Peyer's patch (tissue), 4 donors: ENCODE results near the gene ARMH3. TPM values are rescaled to one million over a fixed set of nuclear protein-coding genes. Genes with fewer than 3 reads are reported as not detected.
A peak's percentile ranks its signal among the peaks of the same experiment; 100 is the strongest.

ENCODE experiments used
- DNase-seq, 3 donors: peaks; one replicate each; pipeline ENCODE4 v3.0.0-alpha.2; 2017 to 2019
- H3K27ac ChIP-seq, 4 donors: fragments of 200-600 bp; sonication (generic); one replicate each; pipeline ENCODE4 v1.5.1; 2016 to 2019
- H3K27me3 ChIP-seq, 2 donors: fragments of 200-600 bp; sonication (generic); one replicate each; pipeline ENCODE4 v1.5.1; 2019
- H3K36me3 ChIP-seq, 3 donors: fragments of 200-600 bp; sonication (generic); one replicate each; pipeline ENCODE4 v1.5.1; 2016 to 2019
- H3K4me1 ChIP-seq, 4 donors: fragments of 200-600 bp; sonication (generic); one replicate each; pipeline ENCODE4 v1.5.1; 2016 to 2019
- H3K4me3 ChIP-seq, 4 donors: fragments of 200-600 bp; sonication (generic); 1 replicate in 3 of 4; 2 replicates in 1 of 4; pipeline ENCODE4 v1.5.1; 2016 to 2019; ENCODE audit warnings: mild to moderate bottlenecking in 1 of 4
- H3K9me3 ChIP-seq, 4 donors: fragments of 200-600 bp; sonication (generic); one replicate each; pipeline ENCODE4 v1.5.1; 2016 to 2019; ENCODE audit warnings: mild to moderate bottlenecking in 1 of 4
- POLR2A ChIP-seq, 2 donors: fragments of 450-650 bp; IDR thresholded peaks; one replicate each; pipeline ENCODE4 v1.5.1; 2017; ENCODE audit warnings: antibody characterized with exemption in 2 of 2, mild to moderate bottlenecking in 2 of 2, moderate library complexity in 2 of 2
- total RNA-seq, 4 donors: library from RNA; depleted of rRNA; stranded (reverse); fragments of >200 nt; gene quantifications; one replicate each; pipeline ENCODE4 v1.1.0, GENCODE V29; 2016
- TF ChIP-seq, protein P1 (sequence below), 6 experiments: fragments of 450-650 bp in 4 of 6; fragments of 200-600 bp in 2 of 6; sonication (generic) in 1 of 6; IDR thresholded peaks; one replicate each; pipeline ENCODE4 v1.5.1; 2017 to 2019; ENCODE audit warnings: antibody characterized with exemption in 6 of 6, mild to moderate bottlenecking in 3 of 6, moderate library complexity in 1 of 6

Gene ARMH3
- total RNA-seq, 4 donors from 2014 or later = 15.8 to 29.2 (median 23.0) TPM

DNA sequence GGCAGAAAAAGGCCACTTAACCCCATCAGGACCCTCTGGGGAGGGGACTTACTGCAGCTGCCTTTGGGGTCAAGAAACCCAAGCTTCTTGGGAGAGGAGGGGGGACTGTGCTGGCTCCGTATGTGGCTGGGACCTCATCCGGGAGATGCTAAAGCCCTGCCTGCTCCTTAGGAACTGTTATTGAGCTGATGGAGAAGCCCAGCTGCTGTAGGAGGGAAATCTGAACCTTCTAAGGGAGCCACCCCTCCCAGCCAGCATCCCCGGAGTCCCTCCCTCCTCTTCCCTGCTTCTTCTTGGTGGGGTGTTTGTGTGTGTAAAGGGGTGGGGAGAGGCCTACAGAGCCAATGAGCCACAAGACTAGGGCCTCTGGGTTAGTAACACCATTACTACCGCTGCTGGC is 220.6 kb downstream of the ARMH3 start:
- H3K27me3 ChIP-seq = no peaks in the 10 kb centered on the region
- peak in 1 of 3 donors; percentile 26 for DNase-seq
- TF ChIP-seq, protein P1, sequence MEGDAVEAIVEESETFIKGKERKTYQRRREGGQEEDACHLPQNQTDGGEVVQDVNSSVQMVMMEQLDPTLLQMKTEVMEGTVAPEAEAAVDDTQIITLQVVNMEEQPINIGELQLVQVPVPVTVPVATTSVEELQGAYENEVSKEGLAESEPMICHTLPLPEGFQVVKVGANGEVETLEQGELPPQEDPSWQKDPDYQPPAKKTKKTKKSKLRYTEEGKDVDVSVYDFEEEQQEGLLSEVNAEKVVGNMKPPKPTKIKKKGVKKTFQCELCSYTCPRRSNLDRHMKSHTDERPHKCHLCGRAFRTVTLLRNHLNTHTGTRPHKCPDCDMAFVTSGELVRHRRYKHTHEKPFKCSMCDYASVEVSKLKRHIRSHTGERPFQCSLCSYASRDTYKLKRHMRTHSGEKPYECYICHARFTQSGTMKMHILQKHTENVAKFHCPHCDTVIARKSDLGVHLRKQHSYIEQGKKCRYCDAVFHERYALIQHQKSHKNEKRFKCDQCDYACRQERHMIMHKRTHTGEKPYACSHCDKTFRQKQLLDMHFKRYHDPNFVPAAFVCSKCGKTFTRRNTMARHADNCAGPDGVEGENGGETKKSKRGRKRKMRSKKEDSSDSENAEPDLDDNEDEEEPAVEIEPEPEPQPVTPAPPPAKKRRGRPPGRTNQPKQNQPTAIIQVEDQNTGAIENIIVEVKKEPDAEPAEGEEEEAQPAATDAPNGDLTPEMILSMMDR (IDR thresholded peaks at IDR 0.05) = no peak
- no peak for TF ChIP-seq POLR2A (IDR thresholded peaks at IDR 0.05)
- H3K27ac ChIP-seq = no peak overlapping the region
- peaks cover 0 to 19% (median 13%) of the 10 kb centered on the region in 4 donors for H3K4me1 ChIP-seq
- no peak overlapping the region for H3K4me3 ChIP-seq
- H3K9me3 ChIP-seq = no peaks in the 10 kb centered on the region
- H3K36me3 ChIP-seq = no peaks in the 10 kb centered on the region

DNA sequence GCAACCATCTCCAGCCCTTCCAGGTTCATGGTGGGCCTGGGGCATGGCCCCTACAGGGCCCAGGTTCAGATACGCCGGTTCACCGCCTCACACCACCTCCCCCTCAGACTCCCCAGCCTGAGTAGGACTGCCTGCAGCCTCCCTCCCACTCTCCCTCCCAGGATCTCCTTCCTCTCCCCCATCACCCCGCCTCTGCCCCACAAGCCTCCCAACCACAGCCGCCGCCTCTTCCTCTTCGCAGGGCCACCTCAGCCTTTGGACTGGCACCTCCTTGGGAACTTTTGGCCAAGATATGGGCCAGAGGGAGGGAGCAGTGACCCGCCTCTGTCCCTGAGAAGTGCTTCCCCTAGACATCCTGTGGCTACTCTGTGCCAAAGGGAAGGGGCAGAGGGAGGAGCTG is 221.6 kb downstream of the ARMH3 start:
- no peaks in the 10 kb centered on the region for H3K9me3 ChIP-seq
- no peak overlapping the region for H3K4me3 ChIP-seq
- peak in 1 of 3 donors; percentile 54 for DNase-seq
- peaks cover 0 to 16% (median 8%) of the 10 kb centered on the region in 4 donors for H3K4me1 ChIP-seq
- H3K27me3 ChIP-seq = no peaks in the 10 kb centered on the region
- no peaks in the 10 kb centered on the region for H3K36me3 ChIP-seq
- TF ChIP-seq, protein P1 (IDR thresholded peaks at IDR 0.05) = no peak
- no peak for TF ChIP-seq POLR2A (IDR thresholded peaks at IDR 0.05)
- H3K27ac ChIP-seq = no peak overlapping the region

DNA sequence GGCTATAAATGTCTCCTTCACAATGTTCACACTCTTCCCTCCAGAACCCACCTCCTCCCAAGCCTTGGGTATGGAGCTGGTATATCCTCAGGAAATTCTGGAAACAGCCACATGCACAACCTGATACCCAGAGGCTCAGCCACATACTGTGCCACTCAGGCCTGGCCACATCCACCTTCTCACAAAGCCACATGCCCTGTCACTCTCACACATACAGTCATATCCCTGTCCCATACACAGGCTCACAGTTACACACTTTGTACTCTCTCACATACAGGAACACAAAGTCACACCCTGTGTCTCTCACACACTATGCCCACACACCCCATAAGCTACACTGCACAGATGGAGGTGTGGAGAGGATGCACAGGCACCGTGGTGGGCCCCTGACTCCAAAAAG is 222.5 kb downstream of the ARMH3 start:
- Histone ChIP-seq H3K36me3 (no peaks in the 10 kb centered on the region), H3K4me3 (no peak overlapping the region), H3K27me3 (no peaks in the 10 kb centered on the region), H3K27ac (no peak overlapping the region), H3K9me3 (no peaks in the 10 kb centered on the region), H3K4me1 (peaks cover 0 to 16% (median 8%) of the 10 kb centered on the region in 4 donors)
- TF ChIP-seq, protein P1 (IDR thresholded peaks at IDR 0.05) = no peak
- no peak for TF ChIP-seq POLR2A (IDR thresholded peaks at IDR 0.05)
- peak in 1 of 3 donors; percentile 26 for DNase-seq

DNA sequence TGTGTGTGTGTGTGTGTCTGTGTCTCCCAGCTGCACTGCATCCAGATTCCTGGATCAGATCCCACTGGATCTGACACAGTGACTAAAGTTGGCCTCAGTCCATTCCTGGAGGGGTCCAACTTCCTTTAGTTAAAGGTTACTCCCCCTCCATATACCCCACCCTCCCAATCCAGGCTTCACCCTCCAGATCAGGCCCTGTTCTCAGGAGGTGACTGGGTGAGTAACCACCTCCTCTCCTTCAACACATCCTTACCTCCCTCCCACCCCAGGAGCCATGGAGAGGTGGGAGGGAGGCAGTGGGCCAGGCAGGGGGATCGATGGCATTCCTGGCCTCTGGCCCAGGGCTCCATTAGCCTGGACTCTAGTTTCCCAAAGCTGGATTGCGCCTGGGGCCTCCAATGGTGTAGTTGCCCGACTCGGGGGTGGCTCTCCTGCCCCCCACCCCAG is 223.6 kb downstream of the ARMH3 start:
- H3K27me3 ChIP-seq = no peaks in the 10 kb centered on the region
- H3K27ac ChIP-seq = no peak overlapping the region
- peak in 1 of 3 donors; percentile 36 for DNase-seq
- H3K4me1 ChIP-seq = peaks cover 0 to 16% (median 8%) of the 10 kb centered on the region in 4 donors
- no peak for TF ChIP-seq POLR2A (IDR thresholded peaks at IDR 0.05)
- TF ChIP-seq, protein P1 (IDR thresholded peaks at IDR 0.05) = no peak
- no peak overlapping the region for H3K4me3 ChIP-seq
- H3K9me3 ChIP-seq = no peaks in the 10 kb centered on the region
- H3K36me3 ChIP-seq = no peaks in the 10 kb centered on the region

DNA sequence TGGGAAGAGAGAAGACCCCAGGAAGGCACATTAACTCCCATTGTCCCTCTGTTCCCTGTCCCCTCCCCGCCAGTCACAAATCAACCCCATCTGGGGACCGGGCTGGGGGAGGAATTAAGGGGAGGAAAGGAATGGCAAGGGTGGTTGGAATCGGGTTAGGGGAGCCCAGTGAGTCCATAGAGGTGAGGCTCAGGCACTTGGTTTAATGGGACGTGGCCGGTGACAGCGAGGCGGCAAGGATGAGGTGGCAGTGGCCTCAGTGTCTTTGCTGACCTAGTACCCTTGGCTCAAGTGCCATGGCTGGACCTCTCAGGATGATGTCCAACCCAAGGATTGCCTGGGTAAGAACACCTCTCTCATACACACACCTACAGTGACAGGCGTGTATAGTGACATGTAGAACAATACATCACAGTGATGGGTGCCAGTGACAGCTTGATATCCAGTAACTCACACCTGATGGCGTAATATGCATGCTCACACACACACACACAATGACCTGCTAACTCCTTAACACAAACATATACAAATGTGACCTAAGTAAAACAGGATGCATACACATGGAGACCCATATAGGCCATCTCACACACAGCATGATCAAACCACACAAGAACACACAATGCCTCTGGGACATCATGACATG is 224.7 kb downstream of the ARMH3 start:
- peak in 1 of 3 donors; percentile 46 for DNase-seq
- H3K27me3 ChIP-seq = no peaks in the 10 kb centered on the region
- H3K36me3 ChIP-seq = no peaks in the 10 kb centered on the region
- no peak for TF ChIP-seq POLR2A (IDR thresholded peaks at IDR 0.05)
- TF ChIP-seq, protein P1 (IDR thresholded peaks at IDR 0.05) = no peak
- peak overlapping the region; percentile 68 to 85 (median 72) for H3K27ac ChIP-seq
- H3K9me3 ChIP-seq = no peaks in the 10 kb centered on the region
- H3K4me3 ChIP-seq = peak overlapping the region; percentile 30 to 64 (median 54)
- peaks cover 0 to 16% (median 8%) of the 10 kb centered on the region in 4 donors for H3K4me1 ChIP-seq
